Right forelimb (tissue), 1 donor: ENCODE data around the gene ABCB1.
"Not testable (repeated sequence)": the region's sequence is repeated elsewhere in the genome, so short reads cannot be mapped to it uniquely, and the experiment has no call there.

Experiments used
- DNase-seq: peaks from one replicate; pipeline ENCODE4 v3.0.0-alpha.2; 2018

ABCB1 gene

DNA sequence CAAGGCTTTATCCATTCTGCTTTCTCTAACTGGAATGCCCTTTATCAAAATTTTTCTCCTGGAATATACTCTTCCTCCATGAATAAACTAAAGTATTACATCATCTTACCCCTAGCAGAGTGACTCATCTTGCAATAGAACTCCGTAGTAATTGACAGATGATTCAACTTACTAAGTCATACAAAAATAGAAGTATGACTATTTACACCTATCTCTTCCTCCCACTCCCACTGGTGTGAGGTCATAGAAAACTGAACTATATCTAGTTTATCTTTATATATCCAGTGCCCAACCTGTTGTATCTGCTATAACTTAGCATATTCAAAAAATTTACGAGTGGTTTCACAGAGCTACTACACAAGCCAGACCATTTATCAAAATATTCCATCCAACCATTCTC, 26.1 kb downstream of the ABCB1 start:
- DNase-seq = no peak

DNA sequence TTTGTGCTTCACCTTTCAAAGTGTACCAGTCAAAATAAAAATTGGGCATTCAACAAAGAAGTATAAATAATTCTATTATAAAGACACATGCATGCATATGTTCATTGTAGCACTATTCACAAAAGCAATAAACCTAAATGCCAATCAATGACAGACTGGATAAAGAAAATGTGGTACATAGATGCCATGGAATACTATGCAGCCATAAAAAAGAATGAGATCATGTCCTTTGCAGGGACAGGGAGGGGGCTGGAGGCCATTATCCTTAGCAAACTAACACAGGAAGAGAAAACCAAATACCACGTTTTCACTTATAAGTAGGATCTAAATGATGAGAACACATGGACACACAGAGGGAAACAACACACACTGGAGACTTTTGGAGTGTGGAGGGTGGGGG, 28.2 kb downstream of the ABCB1 start:
- DNase-seq = not testable (repeated sequence)

DNA sequence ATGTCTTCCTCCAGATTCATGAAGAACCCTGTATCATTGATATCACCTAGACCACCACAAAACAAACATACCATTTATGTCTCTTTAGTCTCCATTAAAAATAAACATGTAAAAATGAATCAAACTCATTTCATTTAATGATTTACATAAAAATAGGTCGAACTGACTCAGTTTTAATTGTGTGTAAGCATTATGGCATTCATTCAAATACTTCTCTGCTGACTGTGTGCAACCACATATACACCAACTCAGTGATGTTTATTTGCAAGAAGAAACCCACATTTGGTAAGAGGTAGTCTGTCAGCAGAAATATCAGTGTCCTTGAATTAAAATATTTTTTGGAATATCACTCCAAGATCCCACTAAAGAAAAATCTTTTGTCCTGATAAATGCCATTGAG, 30.5 kb downstream of the ABCB1 start:
- no peak for DNase-seq

DNA sequence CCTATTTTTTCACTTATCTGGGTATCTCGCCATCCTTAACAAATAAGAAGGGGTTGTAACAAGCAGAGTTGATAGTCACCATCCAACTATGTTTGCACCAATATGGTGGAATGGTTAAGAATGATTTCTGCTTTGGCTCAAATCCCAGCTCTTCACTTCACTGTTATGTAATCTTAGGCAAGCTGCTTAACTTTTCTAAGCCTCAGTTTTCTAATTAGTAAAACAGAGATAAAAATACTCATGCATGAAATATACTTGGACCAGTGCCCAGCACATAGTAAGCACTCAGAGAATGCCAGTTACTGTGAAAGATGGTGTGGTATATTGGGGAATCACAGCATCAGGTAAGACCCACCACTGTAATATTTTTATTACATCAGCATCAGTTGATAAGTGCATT, 33.6 kb downstream of the ABCB1 start:
- DNase-seq = no peak

DNA sequence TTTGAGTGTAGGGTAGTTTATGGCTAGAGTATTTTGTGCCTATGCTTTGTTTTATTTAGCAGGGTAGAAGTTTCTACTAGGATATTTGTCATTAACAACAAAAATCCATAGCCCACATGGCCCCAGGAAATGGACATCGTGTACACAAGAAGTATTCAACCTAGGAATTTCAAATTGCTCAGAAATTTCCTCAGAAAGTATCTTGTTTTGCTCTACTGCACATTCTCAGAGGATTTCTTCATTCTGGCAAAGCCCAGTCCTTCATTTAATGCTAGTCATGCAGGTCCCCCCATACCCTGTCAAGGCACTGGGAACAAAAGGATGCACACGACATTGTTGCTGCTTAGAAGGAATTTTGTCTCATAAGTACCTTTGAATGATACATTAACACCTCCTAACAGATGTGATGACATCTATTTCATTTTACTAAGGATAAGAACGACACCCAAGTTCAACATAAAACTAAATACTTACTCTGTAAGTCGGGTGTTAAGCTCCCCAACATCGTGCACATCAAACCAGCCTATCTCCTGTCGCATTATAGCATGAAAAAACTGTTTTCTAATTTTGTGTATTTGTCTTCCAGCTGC, 34.3 kb downstream of the ABCB1 start:
- no peak for DNase-seq

DNA sequence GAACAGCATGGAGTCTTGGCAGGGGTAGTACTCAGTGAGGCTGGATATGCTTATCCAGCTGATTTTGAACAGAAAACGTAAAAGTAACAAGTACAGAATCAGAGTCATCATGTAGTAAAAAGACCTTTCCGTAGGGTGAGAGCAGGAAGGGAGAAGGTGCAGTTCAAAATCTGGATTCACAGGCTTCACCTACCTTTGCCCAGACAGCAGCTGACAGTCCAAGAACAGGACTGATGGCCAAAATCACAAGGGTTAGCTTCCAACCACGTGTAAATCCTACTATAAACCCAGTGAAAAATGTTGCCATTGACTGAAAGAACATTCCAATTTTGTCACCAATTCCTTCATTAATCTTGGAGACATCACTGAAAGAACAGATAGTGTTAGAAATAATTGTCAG, 34.8 kb downstream of the ABCB1 start:
- no peak for DNase-seq

DNA sequence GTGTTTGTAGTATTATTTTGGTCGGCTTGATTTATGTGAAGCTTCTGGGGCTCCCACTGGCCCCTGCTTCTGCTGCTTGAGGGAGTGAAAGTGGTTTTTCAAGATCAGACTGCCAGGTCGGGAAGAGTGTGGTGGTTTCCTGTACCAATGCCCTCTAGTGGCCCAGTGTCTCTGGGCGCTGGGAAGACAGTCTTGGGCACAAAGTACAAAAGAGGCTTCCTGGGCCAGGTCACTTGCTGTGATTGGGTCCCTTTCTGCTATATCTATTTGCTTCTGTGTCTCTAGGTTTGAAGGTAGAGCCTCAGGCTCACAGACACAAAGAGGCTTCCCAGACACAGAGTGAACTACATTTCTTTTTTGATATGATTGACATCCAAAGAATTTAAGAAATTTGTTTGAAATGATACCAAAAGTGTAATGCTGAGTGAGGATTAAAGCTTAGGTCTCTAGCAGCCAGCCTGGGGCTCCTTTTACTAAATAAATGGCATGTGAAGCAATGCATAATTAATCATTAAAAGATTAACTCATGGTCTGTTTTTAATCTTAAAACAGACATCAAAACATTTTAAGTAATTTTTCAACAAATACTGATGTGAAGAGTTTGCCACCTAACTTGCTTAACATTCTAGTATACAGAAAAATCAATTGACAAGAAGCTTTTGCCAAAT, 36.3 kb downstream of the ABCB1 start:
- DNase-seq = no peak

DNA sequence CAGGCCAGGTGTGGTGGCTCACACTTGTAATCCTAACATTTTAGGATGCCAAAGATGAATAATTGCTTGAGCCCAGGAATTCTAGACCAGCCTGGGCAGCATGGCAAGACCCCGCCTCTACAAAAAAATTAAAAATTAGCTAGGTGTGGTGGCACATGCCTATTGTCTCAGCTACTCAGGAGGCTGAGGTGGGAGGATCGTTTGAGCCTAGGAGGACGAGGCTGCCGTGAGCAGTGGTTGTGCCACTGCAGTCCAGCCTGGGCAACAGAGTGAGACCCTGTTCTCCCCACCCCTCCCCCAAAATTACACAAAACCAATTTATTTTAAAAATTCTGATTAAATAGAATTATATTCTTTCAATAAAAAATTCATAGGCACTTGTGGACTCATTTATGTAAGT, 39.0 kb downstream of the ABCB1 start:
- no peak for DNase-seq

DNA sequence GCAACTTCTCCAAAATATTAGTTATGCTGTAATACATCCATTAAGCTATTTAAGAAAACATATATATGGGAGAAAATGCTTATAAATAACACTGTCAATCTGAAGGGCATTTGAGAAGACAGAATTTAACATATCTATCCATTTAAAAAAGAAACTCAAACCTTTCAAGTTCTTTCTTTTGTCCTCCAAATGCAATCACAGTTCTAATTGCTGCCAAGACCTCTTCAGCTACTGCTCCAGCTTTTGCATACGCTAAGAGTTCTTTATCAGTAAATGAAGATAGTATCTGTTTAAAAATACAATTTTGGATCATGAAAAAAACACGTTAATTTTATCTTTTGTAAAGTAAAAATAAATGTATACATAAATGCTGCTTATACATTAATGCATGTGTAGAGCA, 39.6 kb downstream of the ABCB1 start:
- DNase-seq = no peak

DNA sequence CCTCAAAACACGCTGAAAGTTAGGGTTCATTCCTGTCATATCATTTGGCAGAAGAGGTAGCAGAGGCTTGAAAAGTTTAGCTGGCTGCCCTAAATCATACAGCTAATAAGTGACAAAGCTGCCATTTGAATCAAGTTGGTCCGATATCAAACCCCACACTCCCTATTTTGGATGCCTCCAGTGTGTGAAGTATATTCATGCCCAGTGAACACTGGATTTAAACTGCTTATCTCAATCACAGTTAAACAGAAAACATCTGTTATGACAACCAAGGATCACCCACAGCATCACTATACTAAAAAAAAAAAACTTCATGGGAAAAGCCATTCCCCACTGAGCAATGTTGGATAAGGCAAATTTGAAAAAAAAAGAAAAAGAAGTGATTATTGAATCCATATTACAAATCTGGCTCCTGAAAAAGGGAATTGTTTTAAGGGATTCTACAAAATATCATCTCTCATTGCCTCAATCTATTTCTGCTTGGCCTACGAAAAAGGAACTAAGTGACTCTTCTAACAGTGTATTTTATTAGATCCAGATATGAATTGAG, 48.3 kb downstream of the ABCB1 start:
- DNase-seq = no peak

DNA sequence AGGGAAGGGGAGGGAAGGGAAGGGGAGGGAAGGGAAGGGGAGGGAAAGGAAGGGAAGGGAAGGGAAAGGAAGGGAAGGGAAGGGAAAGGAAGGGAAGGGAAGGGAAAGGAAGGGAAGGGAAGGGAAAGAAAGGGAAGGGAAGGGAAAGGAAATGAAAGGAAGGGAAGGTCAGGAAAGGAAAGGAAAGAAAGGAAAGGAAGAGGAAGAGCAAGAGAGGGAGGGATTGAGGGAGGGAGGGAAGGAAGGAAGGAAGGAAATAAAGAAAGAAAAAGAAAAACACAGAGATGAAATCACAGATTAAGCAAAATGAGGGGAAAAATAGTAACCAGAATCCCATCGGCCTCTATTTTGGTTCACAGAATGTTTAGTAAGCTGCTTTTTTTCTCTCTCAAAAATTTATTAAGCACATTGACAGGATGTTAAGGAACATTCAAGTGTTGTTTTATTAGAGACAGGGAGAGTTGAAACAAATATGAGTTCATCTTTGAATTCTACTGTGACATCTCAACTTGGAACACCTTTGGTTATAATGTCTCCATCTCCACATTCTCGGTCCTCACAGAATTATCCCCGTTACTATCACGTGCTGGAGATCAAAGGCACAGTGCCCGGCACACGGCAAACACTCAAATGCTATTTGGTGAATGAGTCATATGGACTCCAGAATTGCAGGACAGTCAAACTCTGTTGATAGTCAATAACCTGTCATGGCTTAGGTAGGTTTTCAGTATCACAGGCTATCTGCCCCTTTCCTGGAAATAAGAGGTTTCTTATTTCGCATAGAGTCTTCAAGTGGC, 52.4 kb downstream of the ABCB1 start:
- DNase-seq = no peak

DNA sequence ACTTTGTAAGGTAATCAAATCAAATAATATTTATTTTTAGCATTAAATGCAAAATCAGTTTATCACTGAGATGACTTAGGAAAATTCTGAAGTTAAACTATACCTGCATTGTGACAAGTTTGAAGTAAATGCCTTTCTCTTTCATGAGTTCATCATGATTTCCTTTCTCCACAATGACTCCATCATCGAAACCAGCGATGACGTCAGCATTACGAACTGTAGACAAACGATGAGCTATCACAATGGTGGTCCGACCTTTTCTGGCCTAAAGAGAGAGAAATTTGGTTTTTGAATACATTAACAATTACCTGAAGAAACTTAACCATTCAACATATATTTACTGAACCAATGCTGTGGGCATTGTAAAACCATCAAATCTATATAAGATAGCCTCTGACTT, 54.9 kb downstream of the ABCB1 start:
- no peak for DNase-seq

DNA sequence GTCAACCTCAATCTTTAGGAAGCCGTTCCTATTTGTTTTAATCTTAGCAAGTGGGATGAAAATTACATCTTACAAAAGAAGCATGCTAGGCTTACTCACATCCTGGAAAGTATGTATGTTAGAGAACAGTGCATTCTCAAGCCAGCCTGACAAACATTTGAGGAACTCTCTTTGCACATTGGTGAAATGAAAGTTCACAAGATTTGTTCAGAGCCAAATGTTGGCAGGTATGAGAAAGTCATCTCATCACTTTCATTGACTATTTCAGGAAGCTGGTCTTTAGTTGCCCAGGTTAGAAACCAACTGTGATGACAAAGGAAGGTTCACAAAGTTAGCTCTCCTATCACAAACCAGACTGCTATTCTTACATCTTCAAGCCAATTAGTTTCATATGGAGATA, 57.1 kb downstream of the ABCB1 start:
- DNase-seq = no peak

DNA sequence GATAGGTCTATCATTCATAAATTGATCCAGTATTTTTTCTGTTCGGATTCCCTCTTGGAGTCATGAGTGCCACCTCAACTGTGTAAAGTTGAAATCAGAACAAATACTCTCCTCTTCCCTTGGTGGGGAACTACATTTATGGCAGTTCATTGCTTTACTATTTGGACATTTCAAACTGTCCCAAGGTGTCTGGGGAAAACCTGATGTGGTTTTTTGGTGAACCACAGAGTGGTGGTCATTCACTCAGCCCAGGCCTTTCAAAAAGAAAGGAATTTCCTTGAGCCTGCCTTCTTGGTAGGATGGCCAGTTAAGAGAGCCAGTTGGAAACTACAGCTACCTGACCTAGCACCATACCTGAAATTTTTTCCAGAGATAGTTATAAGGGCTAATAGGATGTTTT, 59.0 kb downstream of the ABCB1 start:
- no peak for DNase-seq

DNA sequence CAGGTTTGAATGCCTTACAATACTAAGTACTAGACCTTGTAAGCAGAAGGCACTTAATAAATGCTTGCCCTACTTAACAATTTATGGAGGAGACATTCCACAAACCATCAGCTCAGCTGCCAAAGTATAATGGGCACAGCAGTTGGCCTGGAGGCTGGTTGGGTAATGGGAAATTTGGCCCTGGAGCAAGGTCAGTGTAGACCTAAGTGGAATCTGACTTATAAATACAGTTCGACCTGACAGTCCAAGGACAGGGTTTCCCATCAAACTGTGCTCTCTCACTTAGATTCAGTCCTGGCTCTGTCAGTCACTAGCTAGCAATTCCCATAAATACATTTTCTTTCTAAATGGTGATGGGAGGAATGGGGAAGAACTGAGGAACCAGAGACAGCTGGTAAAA, 62.6 kb downstream of the ABCB1 start:
- no peak for DNase-seq

DNA sequence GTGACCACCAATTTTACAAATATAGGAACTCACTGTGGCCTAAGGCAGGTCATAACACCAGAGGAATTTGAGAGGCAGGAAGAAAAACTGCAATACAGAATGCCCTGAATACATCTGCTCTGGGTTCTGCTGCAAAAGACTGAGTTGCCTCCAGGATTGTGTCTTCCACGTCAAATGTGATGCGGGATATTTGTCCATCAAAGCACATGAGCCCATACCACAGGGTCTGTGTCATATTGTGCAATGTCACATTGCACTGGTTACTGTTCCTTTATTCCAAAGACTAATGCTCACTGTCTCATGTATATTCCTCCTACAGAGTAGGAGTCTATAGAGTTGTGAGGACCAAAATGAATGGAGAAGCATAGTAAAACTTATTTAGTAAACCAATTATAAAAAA, 66.6 kb downstream of the ABCB1 start:
- no peak for DNase-seq

DNA sequence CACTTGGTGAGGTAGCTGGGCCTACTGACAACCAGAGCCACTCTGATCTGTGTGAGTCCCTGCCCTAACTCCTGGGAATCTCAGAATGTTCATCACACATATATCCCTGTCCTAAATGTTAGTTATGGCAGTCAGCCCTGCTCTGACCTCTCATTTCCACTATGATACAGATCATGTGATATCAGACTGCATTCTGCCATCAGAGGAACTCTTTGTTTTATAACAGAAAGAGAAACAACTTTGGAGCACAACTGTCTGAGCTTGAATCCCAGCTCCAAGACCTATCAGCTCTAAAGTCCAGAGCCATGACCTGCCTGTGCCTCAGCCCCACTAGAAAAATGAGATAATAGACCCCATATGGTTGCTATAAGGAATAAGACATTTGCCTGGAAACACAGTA, 70.6 kb downstream of the ABCB1 start:
- no peak for DNase-seq

DNA sequence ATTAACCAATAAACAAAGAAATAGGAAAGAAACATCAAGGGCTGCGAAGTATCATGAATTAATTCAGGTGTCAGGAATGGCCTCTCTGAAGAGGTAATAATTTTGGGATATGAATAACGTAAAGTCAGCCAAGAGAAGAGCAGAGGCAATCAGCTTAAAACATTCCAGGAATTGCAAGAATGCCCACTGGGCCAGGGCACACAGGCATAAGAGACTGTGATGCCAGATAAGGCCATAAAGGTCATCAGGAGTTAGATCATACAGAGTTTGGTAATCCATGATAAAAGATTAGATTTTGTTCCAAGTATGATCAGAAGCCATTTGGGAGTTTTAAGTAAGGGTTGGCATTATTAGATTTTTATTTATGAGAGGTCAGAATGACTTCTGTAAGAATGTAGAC, 72.0 kb downstream of the ABCB1 start:
- no peak for DNase-seq

DNA sequence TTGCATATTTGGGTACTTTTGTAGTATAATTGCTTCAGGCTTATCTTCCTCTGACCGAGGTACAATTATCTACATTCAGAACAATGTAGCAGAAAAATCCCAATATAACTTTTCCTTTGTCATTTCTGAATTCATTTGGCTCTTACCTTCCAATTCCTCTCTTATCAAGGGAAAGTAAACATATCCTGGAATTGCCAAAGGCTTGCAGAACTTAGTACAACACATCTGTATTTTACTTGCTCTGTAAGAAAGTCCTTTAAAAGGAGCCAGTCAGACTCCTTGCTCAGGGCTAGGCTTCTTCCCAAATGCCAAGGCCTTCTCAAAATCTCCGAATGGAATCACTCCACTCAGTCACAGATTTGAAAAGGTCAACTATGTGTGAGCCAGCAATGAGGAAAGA, 81.9 kb downstream of the ABCB1 start:
- DNase-seq = no peak

DNA sequence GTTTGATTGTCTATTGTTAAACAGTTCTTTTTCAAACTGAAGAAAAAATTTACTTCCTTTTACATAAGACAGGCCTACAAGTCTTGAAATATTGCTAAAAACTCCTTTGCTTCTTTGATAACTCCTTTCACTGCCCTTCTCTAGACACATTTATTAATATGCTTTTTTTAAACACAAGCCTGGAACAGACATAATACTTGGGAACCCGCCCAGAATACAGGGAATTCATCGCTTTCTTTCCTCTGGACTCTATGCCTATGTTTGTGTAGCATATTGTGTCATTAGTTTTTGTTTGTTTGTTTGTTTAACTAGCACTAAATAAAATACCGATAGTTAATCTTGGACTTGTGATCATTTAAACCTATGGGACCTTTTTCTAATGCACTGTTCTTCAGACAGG, 82.8 kb downstream of the ABCB1 start:
- no peak for DNase-seq

DNA sequence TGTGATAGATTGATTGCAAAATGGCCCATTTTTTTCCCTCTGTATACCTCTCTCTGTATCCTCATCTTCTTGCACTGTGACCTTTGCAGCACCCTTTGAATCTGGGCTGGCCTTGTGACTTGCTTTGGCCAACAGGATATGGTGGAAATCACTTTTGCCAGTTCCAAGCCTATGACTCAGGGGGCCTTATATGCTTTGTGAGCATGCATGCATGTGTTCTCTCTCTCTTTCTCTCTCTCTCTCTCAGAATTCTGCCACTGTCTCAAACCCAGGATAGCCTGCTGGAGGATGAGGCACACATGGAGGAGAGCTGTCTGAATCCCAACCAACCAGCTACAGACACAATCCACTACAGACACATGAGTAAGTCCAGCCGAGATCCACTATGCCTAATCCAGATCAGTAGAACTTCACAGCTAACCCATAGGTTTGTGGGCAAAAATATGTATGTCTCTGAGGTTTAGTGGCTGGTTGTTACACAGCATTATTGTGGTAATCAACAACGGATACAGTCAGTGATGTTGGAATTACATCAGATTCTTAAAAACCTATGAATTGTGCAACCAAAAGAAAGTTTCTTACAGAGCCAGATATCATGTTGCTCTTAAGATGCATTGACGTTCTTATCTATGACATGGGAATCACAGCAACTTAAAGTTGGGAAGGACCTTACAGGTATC, 83.4 kb downstream of the ABCB1 start:
- no peak for DNase-seq

DNA sequence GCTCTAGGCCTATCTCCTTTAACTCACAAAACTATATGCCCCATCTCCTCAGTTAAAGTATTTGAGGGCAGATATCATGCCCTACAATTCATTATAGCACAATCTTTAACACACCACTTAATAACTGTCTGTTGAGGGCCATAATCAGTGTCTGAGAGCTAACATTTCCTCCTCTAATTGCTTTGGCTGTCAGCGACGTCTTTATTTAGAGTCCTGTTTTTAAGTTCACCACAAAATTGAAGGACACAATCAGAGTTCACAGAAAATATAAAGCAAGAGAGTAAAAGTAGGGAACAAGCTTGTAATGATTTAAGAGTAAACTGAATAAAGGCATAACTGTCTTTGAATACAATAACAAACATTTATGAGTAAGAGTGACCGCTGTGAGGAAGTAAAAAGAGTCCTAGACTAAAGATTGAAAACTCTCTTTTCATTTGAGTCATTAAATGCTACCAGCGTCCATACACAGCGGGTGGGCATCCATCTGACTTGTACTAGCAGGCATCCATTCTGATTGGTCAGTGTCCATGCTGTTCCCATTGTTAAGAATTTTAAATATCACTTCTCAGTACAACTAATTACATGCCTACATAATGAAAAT, 86.8 kb downstream of the ABCB1 start:
- DNase-seq = no peak

DNA sequence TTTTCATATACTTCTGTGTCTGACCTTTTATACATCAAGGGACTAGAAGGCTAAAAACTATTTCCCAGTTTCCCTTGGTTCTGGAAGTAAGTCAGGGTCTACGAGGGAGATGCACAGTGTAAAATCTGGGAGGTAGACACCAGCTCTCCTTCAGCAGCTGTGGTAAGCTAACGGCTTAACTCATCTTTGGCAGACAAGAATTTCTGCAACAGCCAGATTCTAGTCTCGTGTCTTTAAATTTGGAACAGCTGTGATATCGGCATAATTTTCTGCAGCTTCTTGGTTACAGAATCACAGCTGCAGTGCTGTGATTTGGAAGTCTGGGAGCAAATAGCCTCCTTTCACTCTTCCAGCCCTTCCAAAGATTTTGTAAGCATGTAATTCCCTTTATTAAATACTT, 87.8 kb downstream of the ABCB1 start:
- no peak for DNase-seq
